ENCODE data around the gene SLC16A10. TPM values are rescaled to one million over a fixed set of nuclear protein-coding genes. Genes with fewer than 3 reads are reported as not detected.

Gene SLC16A10
- total RNA-seq, 2 donors from 2014 or later, result 24.4 to 32.4 TPM

DNA sequence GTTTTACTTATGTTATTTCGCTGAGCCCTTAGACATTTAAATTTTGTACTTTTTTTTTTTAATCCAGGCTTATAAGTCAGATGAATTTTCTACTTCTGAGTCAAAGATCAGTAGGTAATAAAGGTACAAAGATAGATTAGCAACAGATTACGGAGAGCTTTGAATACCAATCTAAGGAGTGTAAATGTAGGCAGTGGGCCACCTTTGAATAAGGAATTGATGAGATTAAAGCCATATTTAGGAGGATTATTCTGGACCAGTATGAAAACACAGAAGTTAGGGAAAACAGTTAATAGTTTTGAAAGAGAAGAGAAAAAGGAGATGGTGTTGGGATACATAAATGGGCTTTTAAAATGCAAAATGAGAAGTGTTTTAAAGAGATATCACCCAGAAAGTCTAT, 117.6 kb downstream of the SLC16A10 start:
- no peak overlapping the region for H3K27ac ChIP-seq
- ATAC-seq (ENCODE audit: insufficient number of reproducible peaks, low FRiP score, low read depth) (no peak), DNase-seq (ENCODE audit: low spot score) (no peak)
- H3K4me3 ChIP-seq, result no peak overlapping the region
- H3K36me3 ChIP-seq, result no peaks in the 10 kb centered on the region
- H3K27me3 ChIP-seq (replicated peaks; ENCODE audit: insufficient read depth), result no peaks in the 10 kb centered on the region
- peaks cover 8 to 11% of the 10 kb centered on the region in 2 donors for H3K4me1 ChIP-seq (ENCODE audit: control insufficient read depth in 1 of 2, low read depth in 2 of 2)
- TF ChIP-seq, protein P1, sequence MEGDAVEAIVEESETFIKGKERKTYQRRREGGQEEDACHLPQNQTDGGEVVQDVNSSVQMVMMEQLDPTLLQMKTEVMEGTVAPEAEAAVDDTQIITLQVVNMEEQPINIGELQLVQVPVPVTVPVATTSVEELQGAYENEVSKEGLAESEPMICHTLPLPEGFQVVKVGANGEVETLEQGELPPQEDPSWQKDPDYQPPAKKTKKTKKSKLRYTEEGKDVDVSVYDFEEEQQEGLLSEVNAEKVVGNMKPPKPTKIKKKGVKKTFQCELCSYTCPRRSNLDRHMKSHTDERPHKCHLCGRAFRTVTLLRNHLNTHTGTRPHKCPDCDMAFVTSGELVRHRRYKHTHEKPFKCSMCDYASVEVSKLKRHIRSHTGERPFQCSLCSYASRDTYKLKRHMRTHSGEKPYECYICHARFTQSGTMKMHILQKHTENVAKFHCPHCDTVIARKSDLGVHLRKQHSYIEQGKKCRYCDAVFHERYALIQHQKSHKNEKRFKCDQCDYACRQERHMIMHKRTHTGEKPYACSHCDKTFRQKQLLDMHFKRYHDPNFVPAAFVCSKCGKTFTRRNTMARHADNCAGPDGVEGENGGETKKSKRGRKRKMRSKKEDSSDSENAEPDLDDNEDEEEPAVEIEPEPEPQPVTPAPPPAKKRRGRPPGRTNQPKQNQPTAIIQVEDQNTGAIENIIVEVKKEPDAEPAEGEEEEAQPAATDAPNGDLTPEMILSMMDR (IDR thresholded peaks at IDR 0.05), result no peak
- no peaks in the 10 kb centered on the region for H3K9me3 ChIP-seq

DNA sequence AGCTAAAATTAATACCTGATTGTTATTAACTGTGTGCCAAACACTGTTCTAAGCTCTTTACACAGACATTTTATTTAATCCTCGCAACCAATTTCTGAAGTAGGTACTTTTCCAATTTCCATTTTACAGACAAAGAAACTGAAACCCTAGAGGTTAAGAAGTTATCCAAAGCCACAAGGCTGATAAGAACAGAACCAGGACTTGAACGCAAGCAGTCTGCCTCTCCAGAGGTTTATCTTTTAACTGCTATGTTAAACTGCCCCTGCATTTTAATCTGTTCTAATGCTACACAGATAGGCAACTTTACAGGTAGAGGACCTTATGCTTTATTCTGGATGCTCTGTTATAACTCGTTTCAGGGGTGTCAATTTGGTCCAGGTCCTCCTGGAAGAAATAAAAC, 118.2 kb downstream of the SLC16A10 start:
- DNase-seq (ENCODE audit: low spot score) (no peak), ATAC-seq (ENCODE audit: insufficient number of reproducible peaks, low FRiP score, low read depth) (no peak)
- no peaks in the 10 kb centered on the region for H3K27me3 ChIP-seq (replicated peaks; ENCODE audit: insufficient read depth)
- H3K4me1 ChIP-seq (ENCODE audit: control insufficient read depth in 1 of 2, low read depth in 2 of 2), result peaks cover 8 to 11% of the 10 kb centered on the region in 2 donors
- H3K27ac ChIP-seq, result no peak overlapping the region
- H3K4me3 ChIP-seq, result no peak overlapping the region
- H3K9me3 ChIP-seq, result no peaks in the 10 kb centered on the region
- H3K36me3 ChIP-seq, result no peaks in the 10 kb centered on the region
- TF ChIP-seq, protein P1 (IDR thresholded peaks at IDR 0.05), result no peak

GRCh38 chr6:111207141-111207858, 120.0 kb downstream of the SLC16A10 start:
- Histone ChIP-seq H3K9me3 (no peaks in the 10 kb centered on the region), H3K4me1 (ENCODE audit: control insufficient read depth in 1 of 2, low read depth in 2 of 2) (peaks cover 8 to 22% of the 10 kb centered on the region in 2 donors), H3K27ac (no peak overlapping the region), H3K27me3 (replicated peaks; ENCODE audit: insufficient read depth) (no peaks in the 10 kb centered on the region), H3K4me3 (no peak overlapping the region), H3K36me3 (no peaks in the 10 kb centered on the region)
- ATAC-seq (ENCODE audit: insufficient number of reproducible peaks, low FRiP score, low read depth) (no peak), DNase-seq (ENCODE audit: low spot score) (no peak)
- TF ChIP-seq, protein P1 (IDR thresholded peaks at IDR 0.05), result no peak

GRCh38 chr6:111208933-111209332, 121.6 kb downstream of the SLC16A10 start:
- H3K27ac ChIP-seq, result no peak overlapping the region
- no peak for ATAC-seq (ENCODE audit: insufficient number of reproducible peaks, low FRiP score, low read depth)
- H3K4me1 ChIP-seq (ENCODE audit: control insufficient read depth in 1 of 2, low read depth in 2 of 2), result peaks cover 6 to 37% of the 10 kb centered on the region in 2 donors

DNA sequence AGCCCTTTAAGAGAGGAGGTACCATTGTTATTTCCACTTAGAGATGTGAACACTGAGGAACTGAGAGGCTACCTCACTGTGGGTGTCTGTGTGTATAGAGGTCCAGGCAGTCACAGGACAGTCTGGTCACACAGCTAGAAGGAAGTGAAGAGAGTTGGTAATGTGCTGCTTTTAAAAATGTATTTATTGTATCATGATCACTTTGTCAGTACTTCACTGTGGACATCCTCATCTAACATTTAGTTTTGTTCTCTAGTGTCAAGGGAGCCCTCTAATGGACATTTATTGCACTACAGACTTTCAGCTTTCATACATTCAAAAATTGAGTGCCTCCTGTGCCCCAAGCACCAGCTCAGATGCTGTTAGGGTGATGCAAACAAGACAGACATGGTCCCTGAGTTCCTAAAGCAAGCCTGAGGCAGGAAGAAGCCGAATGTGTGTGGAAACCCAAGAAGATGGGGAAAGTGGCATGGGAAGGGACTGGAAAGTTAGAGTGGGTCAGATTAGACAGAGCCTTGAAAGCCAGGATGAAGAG, 123.0 kb downstream of the SLC16A10 start:
- TF ChIP-seq, protein P1 (IDR thresholded peaks at IDR 0.05), result peak; percentile 72
- no peak for ATAC-seq (ENCODE audit: insufficient number of reproducible peaks, low FRiP score, low read depth)

More at GRCh38 chr6:111208933-111209332, 121.6 kb downstream of the SLC16A10 start:
- H3K9me3 ChIP-seq, result no peaks in the 10 kb centered on the region
- H3K4me3 ChIP-seq, result no peak overlapping the region
- TF ChIP-seq, protein P1 (IDR thresholded peaks at IDR 0.05), result no peak
- no peaks in the 10 kb centered on the region for H3K36me3 ChIP-seq
- no peaks in the 10 kb centered on the region for H3K27me3 ChIP-seq (replicated peaks; ENCODE audit: insufficient read depth)
- no peak for DNase-seq (ENCODE audit: low spot score)

More for the DNA sequence above, 123.0 kb downstream of the SLC16A10 start:
- no peak overlapping the region for H3K4me3 ChIP-seq
- no peak for DNase-seq (ENCODE audit: low spot score)
- peaks cover 2 to 36% of the 10 kb centered on the region in 2 donors for H3K4me1 ChIP-seq (ENCODE audit: control insufficient read depth in 1 of 2, low read depth in 2 of 2)
- H3K36me3 ChIP-seq, result no peaks in the 10 kb centered on the region
- no peaks in the 10 kb centered on the region for H3K9me3 ChIP-seq
- no peaks in the 10 kb centered on the region for H3K27me3 ChIP-seq (replicated peaks; ENCODE audit: insufficient read depth)
- no peak overlapping the region for H3K27ac ChIP-seq

Measured in thoracic aorta (tissue), 2 donors.